MM.1S (cell line): ENCODE data around the gene TIMP2.
A peak's percentile ranks its signal among the peaks of the same experiment; 100 is the strongest.

Experiments used
- DNase-seq: peaks from one replicate; pipeline ENCODE4 v3.0.0-alpha.2; 2015
- H2AFZ ChIP-seq: fragments of 300-600 bp; sonication (generic); 2 replicates; pipeline ENCODE4 v1.6.0; 2016; ENCODE audit warnings: antibody characterized with exemption, low read length
- H3F3A ChIP-seq: fragments of 300-600 bp; sonication (generic); 2 replicates; pipeline ENCODE4 v1.6.1; 2016; ENCODE audit warnings: mild to moderate bottlenecking, antibody characterized with exemption, low read length, moderate library complexity, mixed read lengths; ENCODE audit not compliant: insufficient read depth
- H3K27ac ChIP-seq: fragments of 300-600 bp; sonication (generic); 2 replicates; pipeline ENCODE4 v1.5.1; 2016; ENCODE audit warnings: mild to moderate bottlenecking, low read length
- H3K27me3 ChIP-seq: fragments of 300-600 bp; sonication (generic); replicated peaks from 2 replicates; pipeline ENCODE4 v1.6.0; 2016; ENCODE audit warnings: low read length; ENCODE audit not compliant: insufficient read depth
- H3K36me3 ChIP-seq: fragments of 300-600 bp; sonication (generic); replicated peaks from 2 replicates; pipeline ENCODE4 v1.6.1; 2016; ENCODE audit warnings: mild to moderate bottlenecking, low read length, mixed read lengths; ENCODE audit not compliant: insufficient read depth
- H3K4me1 ChIP-seq: fragments of 300-600 bp; sonication (generic); 2 replicates; pipeline ENCODE4 v1.6.1; 2016; ENCODE audit warnings: low read length, mixed read lengths
- H3K4me2 ChIP-seq: fragments of 300-600 bp; sonication (generic); 2 replicates; pipeline ENCODE4 v1.6.0; 2016; ENCODE audit warnings: low read depth, low read length
- H3K4me3 ChIP-seq: fragments of 300-600 bp; sonication (generic); 2 replicates; pipeline ENCODE4 v1.5.1; 2016; ENCODE audit warnings: low read length, mixed read lengths
- H3K79me2 ChIP-seq: fragments of 300-600 bp; sonication (generic); 2 replicates; pipeline ENCODE4 v1.6.1; 2016; ENCODE audit warnings: mixed run types, low read length, mixed read lengths
- H3K9ac ChIP-seq: fragments of 300-600 bp; sonication (generic); 2 replicates; pipeline ENCODE4 v1.6.1; 2016; ENCODE audit warnings: low read length, mixed read lengths
- H3K9me2 ChIP-seq: fragments of 300-600 bp; sonication (generic); replicated peaks from 2 replicates; pipeline ENCODE4 v1.6.1; 2016; ENCODE audit warnings: mild to moderate bottlenecking, low read length, mixed read lengths; ENCODE audit not compliant: insufficient read depth
- H3K9me3 ChIP-seq: fragments of 300-600 bp; sonication (generic); replicated peaks from 2 replicates; pipeline ENCODE4 v1.6.1; 2016; ENCODE audit warnings: mild to moderate bottlenecking, low read length, mixed read lengths; ENCODE audit not compliant: insufficient read depth
- H4K20me1 ChIP-seq: fragments of 300-600 bp; sonication (generic); 2 replicates; pipeline ENCODE4 v1.6.1; 2016; ENCODE audit warnings: mild to moderate bottlenecking, low read length, moderate library complexity, mixed read lengths; ENCODE audit not compliant: insufficient read depth
- CTCF ChIP-seq: fragments of 300-600 bp; sonication (generic); IDR thresholded peaks from 2 replicates; pipeline ENCODE4 v1.5.1; 2016; ENCODE audit warnings: antibody characterized with exemption, low read length, mixed read lengths
- EZH2 ChIP-seq: fragments of 300-600 bp; sonication (generic); optimal IDR thresholded peaks from 2 replicates; pipeline ENCODE3; 2017; ENCODE audit warnings: low read depth, mild to moderate bottlenecking, antibody characterized with exemption, low read length, mixed read lengths
- EZH2phosphoT487 ChIP-seq: fragments of 300-600 bp; sonication (generic); IDR thresholded peaks from 2 replicates; pipeline ENCODE4 v1.6.1; 2018; ENCODE audit warnings: antibody characterized with exemption, low read length

TIMP2 gene

GRCh38 chr17:78972507-78973105 is 47.4 kb upstream of the TIMP2 start:
- Histone ChIP-seq H3K4me3 (no peak overlapping the region), H3F3A (no peaks in the 10 kb centered on the region), H3K4me1 (peaks cover 10% of the 10 kb centered on the region), H3K9me2 (no peaks in the 10 kb centered on the region), H3K27ac (no peak overlapping the region), H2AFZ (no peak overlapping the region), H3K36me3 (no peaks in the 10 kb centered on the region), H3K79me2 (no peaks in the 10 kb centered on the region), H4K20me1 (no peaks in the 10 kb centered on the region), H3K27me3 (no peaks in the 10 kb centered on the region), H3K9ac (no peak overlapping the region), H3K4me2 (no peak overlapping the region), H3K9me3 (no peaks in the 10 kb centered on the region)
- no peak for DNase-seq
- TF ChIP-seq CTCF = no peak
- TF ChIP-seq EZH2 = no peak
- no peak for TF ChIP-seq EZH2phosphoT487

- Histone ChIP-seq H3K79me2 (no peaks in the 10 kb centered on the region), H2AFZ (peak overlapping the region; percentile 90), H3K27ac (no peak overlapping the region), H3K4me2 (peak overlapping the region; percentile 58), H4K20me1 (no peaks in the 10 kb centered on the region), H3K4me3 (no peak overlapping the region), H3K9me2 (no peaks in the 10 kb centered on the region), H3F3A (no peaks in the 10 kb centered on the region), H3K9me3 (no peaks in the 10 kb centered on the region), H3K27me3 (no peaks in the 10 kb centered on the region), H3K9ac (no peak overlapping the region), H3K4me1 (peaks cover 10% of the 10 kb centered on the region), H3K36me3 (no peaks in the 10 kb centered on the region)
- no peak for TF ChIP-seq CTCF
- no peak for TF ChIP-seq EZH2phosphoT487
- no peak for TF ChIP-seq EZH2
- DNase-seq = no peak
Measured at GRCh38 chr17:78971756-78972506, 46.7 kb upstream of the TIMP2 start.

- no peak overlapping the region for H3K27ac ChIP-seq
- peaks cover 10% of the 10 kb centered on the region for H3K4me1 ChIP-seq
- H3K9me2 ChIP-seq = no peaks in the 10 kb centered on the region
- peak overlapping the region; percentile 90 for H2AFZ ChIP-seq
- no peaks in the 10 kb centered on the region for H3K36me3 ChIP-seq
- DNase-seq = peak; percentile 78
- H3F3A ChIP-seq = no peaks in the 10 kb centered on the region
- H3K27me3 ChIP-seq = no peaks in the 10 kb centered on the region
- no peaks in the 10 kb centered on the region for H3K79me2 ChIP-seq
- H3K9ac ChIP-seq = no peak overlapping the region
- no peaks in the 10 kb centered on the region for H4K20me1 ChIP-seq
- TF ChIP-seq EZH2phosphoT487 (no peak), CTCF (peak; percentile 95), EZH2 (no peak)
- H3K9me3 ChIP-seq = no peaks in the 10 kb centered on the region
- 0 out of 2 replicates have a peak overlapping the region, but pooled peaks have one; percentile 13 for H3K4me3 ChIP-seq
- peak overlapping the region; percentile 58 for H3K4me2 ChIP-seq
Measured at GRCh38 chr17:78970834-78971755, 45.9 kb upstream of the TIMP2 start.
